Measurements from ENCODE around the gene GREB1. TPM values are rescaled to one million over a fixed set of nuclear protein-coding genes. Genes with fewer than 3 reads are reported as not detected.

GREB1 gene
- total and polyA plus RNA-seq, 2 of the 13 experiments (the other 11 are each of a cell fraction or from before 2014, with no cell fraction given) = 31.3 to 61.2 TPM

- 96% methylated on average over 9 of the region's 20 CpGs for WGBS (ENCODE audit: low lambda C conversion rate)
- peaks cover 65 to 99% of the 10 kb centered on the region in 2 experiments for H3K36me3 ChIP-seq (replicated peaks in 1 of 2; ENCODE audit: control insufficient read depth in 1 of 2, insufficient read depth in 2 of 2, low read length in 2 of 2)
- no peak overlapping the region for H3K9ac ChIP-seq (ENCODE audit: insufficient read depth, low read depth, low read length)
- no peak overlapping the region for H3K4me2 ChIP-seq (ENCODE audit: low read depth, low read length)
- H3K27ac ChIP-seq (ENCODE audit: extremely low read length, insufficient read depth, low read length) = no peak overlapping the region
- in situ Hi-C loops (cut with HindIII; ENCODE audit: extremely low pct_ligation_motif_present, low pct_unique_long_range_greater_than_20kb) (no loop called here), intact Hi-C loops (cut with micrococcal nuclease; ENCODE audit: unreplicated experiment) (no loop called here)
- H3K79me2 ChIP-seq (ENCODE audit: insufficient read depth, low read length) = no peaks in the 10 kb centered on the region
- CTCF ChIA-PET (ENCODE audit: low intra/inter-chr PET ratio, low total read pairs) = no interaction called here
- POLR2A ChIA-PET = no interaction called here
- no peaks in the 10 kb centered on the region for H3K9me3 ChIP-seq (ENCODE audit: low read length)
- no peak overlapping the region for H2AFZ ChIP-seq (ENCODE audit: low read length)
- FAIRE-seq = no peak
- peak; percentile 17; the same call in 2 of the 3 replicates for ATAC-seq
- H3K4me1 ChIP-seq (ENCODE audit: insufficient read depth, low read length) = no peaks in the 10 kb centered on the region
- BruUV-seq (replicated peaks) = no TSS peak
- H3K27me3 ChIP-seq (ENCODE audit: control insufficient read depth in 1 of 2, insufficient read depth in 2 of 2, low read length in 2 of 2) = no peaks in the 10 kb centered on the region
- no peaks in the 10 kb centered on the region; the same call in 1 of the 2 replicates for H4K20me1 ChIP-seq (ENCODE audit: insufficient read depth, low read length)
- H3K4me3 ChIP-seq (replicated peaks in 1 of 3; ENCODE audit: insufficient read depth in 1 of 3, low read depth in 2 of 3, low read length in 3 of 3) = no peak overlapping the region
- DNase-seq (ENCODE audit: low spot score) = no peak
- TF ChIP-seq ZNF124 (CRISPR knock-in tag; IDR thresholded peaks at IDR 0.05) (no peak), ZBTB7B (CRISPR knock-in tag; IDR thresholded peaks at IDR 0.05) (no peak), RBM39 (IDR thresholded peaks at IDR 0.05; ENCODE audit: low read depth, low read length, poor library complexity, severe bottlenecking) (peak; percentile 46), ZNF33B (CRISPR knock-in tag; IDR thresholded peaks at IDR 0.05) (no peak), XRCC5 (optimal IDR thresholded peaks at IDR 0.05; ENCODE audit: low read length) (no peak), HOXD1 (CRISPR knock-in tag; IDR thresholded peaks at IDR 0.05) (no peak), AGO2 (optimal IDR thresholded peaks at IDR 0.05; ENCODE audit: low read depth, low read length) (peak; percentile 94), RAD51 (IDR thresholded peaks at IDR 0.05; ENCODE audit: borderline replicate concordance) (no peak), CBX5 (CRISPR knock-in tag; IDR thresholded peaks at IDR 0.05; ENCODE audit: borderline replicate concordance) (no peak), ELF1 (CRISPR knock-in tag; IDR thresholded peaks at IDR 0.05) (no peak), TBX3 (IDR thresholded peaks at IDR 0.05; ENCODE audit: borderline replicate concordance) (no peak), FOXP4 (CRISPR knock-in tag; IDR thresholded peaks at IDR 0.05) (no peak), AHR (CRISPR knock-in tag; IDR thresholded peaks at IDR 0.05) (no peak), CHCHD3 (CRISPR knock-in tag; IDR thresholded peaks at IDR 0.05) (no peak), TCF7L2 (IDR thresholded peaks at IDR 0.05; ENCODE audit: low read depth, low read length) (no peak), TOPORS (CRISPR knock-in tag; IDR thresholded peaks at IDR 0.05) (no peak), PHF5A (CRISPR knock-in tag; IDR thresholded peaks at IDR 0.05; ENCODE audit: low read depth, unreplicated experiment) (no peak), CERS6 (CRISPR knock-in tag; IDR thresholded peaks at IDR 0.05) (no peak), IKZF4 (CRISPR knock-in tag; IDR thresholded peaks at IDR 0.05; ENCODE audit: borderline replicate concordance, low read depth, not compliant biosample characterization) (no peak), POLR2A (IDR thresholded peaks at IDR 0.05; ENCODE audit: insufficient read depth in 1 of 2, low read depth in 2 of 2, low read length in 2 of 2) (peak in 1 of 2 experiments; percentile 34; a peak in 1 of 4 replicates), SCMH1 (CRISPR knock-in tag; IDR thresholded peaks at IDR 0.05; ENCODE audit: borderline replicate concordance) (no peak)
Observed at GRCh38 chr2:11618708-11619062, 84.8 kb downstream of the GREB1 start.

All from HepG2 (cell line).